ENCODE results near the gene PLA2G6. TPM values are rescaled to one million over a fixed set of nuclear protein-coding genes. Genes with fewer than 3 reads are reported as not detected.

Gene PLA2G6
- total RNA-seq: 58.6 TPM

GRCh38 chr22:38181453-38182200 is at the start of gene PLA2G6:
TSS of gene PLA2G6 (minus strand) at chr22:38181830. CDS start at chr22:38169426, 12,404 bp downstream.

GRCh38 chr22:38201711-38202436 is 20.2 kb upstream of the PLA2G6 start, which contains the start of gene MAFF:
TSS of gene MAFF (plus strand) at chr22:38201994. CDS start at chr22:38213854, 11,860 bp downstream.

GRCh38 chr22:38110008-38110862 is 71.4 kb downstream of the PLA2G6 start, which contains the start of gene BAIAP2L2:
TSS of gene BAIAP2L2 (minus strand) at chr22:38110684. CDS start at chr22:38110525, 159 bp downstream.

GRCh38 chr22:38083931-38084631 is 97.5 kb downstream of the PLA2G6 start, which contains the start of gene SLC16A8:
TSS of gene SLC16A8 (minus strand) at chr22:38084184. CDS start at chr22:38082873, 1,311 bp downstream.

Other genes starting within 250 kb of the PLA2G6 start
- not detected for gene C22orf23, start 228.2 kb downstream of the PLA2G6 start, total RNA-seq
- gene POLR2F, start 228.1 kb downstream of the PLA2G6 start, total RNA-seq: 32.8 TPM
- 14.1 TPM for gene SOX10, start 197.3 kb downstream of the PLA2G6 start, total RNA-seq
- 33.2 TPM for gene PICK1, start 124.4 kb downstream of the PLA2G6 start, total RNA-seq
- 12.6 TPM for gene SLC16A8, start 97.6 kb downstream of the PLA2G6 start, total RNA-seq
- 0.16 TPM for gene BAIAP2L2, start 71.1 kb downstream of the PLA2G6 start, total RNA-seq
- 28.9 TPM for gene MAFF, start 20.2 kb upstream of the PLA2G6 start, total RNA-seq
- 68.2 TPM for gene TMEM184B, start 91.2 kb upstream of the PLA2G6 start, total RNA-seq
- gene CSNK1E, start 135.6 kb upstream of the PLA2G6 start, total RNA-seq: 174 TPM